K562 (cell line): ENCODE results near the gene ADAT1. TPM values are rescaled to one million over a fixed set of nuclear protein-coding genes. Genes with fewer than 3 reads are reported as not detected.
A peak's percentile ranks its signal among the peaks of the same experiment; 100 is the strongest.

Experiments
- ATAC-seq: fragments of 200-7000 bp; cut with Tn5 transposase; 3 replicates; pipeline ENCODE4 v1.9.1; 2020; ENCODE audit warnings: moderate library complexity
- BruUV-seq: library from RNA; stranded (reverse); fragments of 400-500 nt; replicated peaks from 2 replicates; lab custom pipeline; 2021; lab: Mats Ljungman, UMichigan
- CTCF ChIA-PET: fragments of 300-600 bp; formaldehyde crosslinking; extraction: SDS; loops from one replicate; lab custom pipeline; 2021; ENCODE audit warnings: low intra/inter-chr PET ratio; lab: Yijun Ruan, JAX
- POLR2A ChIA-PET: fragments of 300-600, 350-650 bp; sonication (Branson Sonifier 250); formaldehyde crosslinking; extraction: SDS; loops from one replicate; lab custom pipeline; 2021; ENCODE audit warnings: antibody characterized with exemption, inconsistent platforms; lab: Yijun Ruan, JAX
- DNase-seq, 4 experiments: peaks; one replicate each; pipeline versions ENCODE4 v3.0.0 to v3.0.0-alpha.2; 2011 to 2018; ENCODE audit warnings: low spot score in 3 of 4, mixed read lengths in 3 of 4; ENCODE audit errors: extremely low read depth in 1 of 4
- FAIRE-seq: peaks from 2 replicates; lab custom pipeline; 2011; peaks lifted over from hg19 to GRCh38; lab: Jason Lieb, UNC
- H2AFZ ChIP-seq: 2 replicates; pipeline ENCODE4 v1.6.0; 2011; ENCODE audit warnings: low read depth, low read length, control low read depth, inconsistent platforms
- H3K27ac ChIP-seq: fragments of 200-600 bp; 3 replicates; pipeline ENCODE4 v1.8.0; 2011; ENCODE audit warnings: low read depth, mild to moderate bottlenecking, control low read depth, inconsistent platforms, low read length, moderate library complexity, mixed read lengths; ENCODE audit errors: extremely low read depth
- H3K27me3 ChIP-seq, 2 experiments: fragments of 300-600 bp in 1 of 2; 2 replicates in 1 of 2; 3 replicates in 1 of 2; pipeline versions ENCODE4 v1.6.0 to v1.8.0; 2011; ENCODE audit warnings: inconsistent platforms in 2 of 2, low read length in 2 of 2, mild to moderate bottlenecking in 1 of 2, mixed read lengths in 1 of 2, moderate library complexity in 1 of 2; ENCODE audit not compliant: control insufficient read depth in 2 of 2, insufficient read depth in 2 of 2
- H3K36me3 ChIP-seq: fragments of 300-600 bp; 3 replicates; pipeline ENCODE4 v1.8.0; 2011; ENCODE audit warnings: mild to moderate bottlenecking, low read length, inconsistent platforms; ENCODE audit not compliant: control insufficient read depth, insufficient read depth
- H3K4me1 ChIP-seq, 2 experiments: fragments of 200-600 bp in 1 of 2; replicated peaks in 1 of 2; 2 replicates in 1 of 2; 3 replicates in 1 of 2; pipeline versions ENCODE4 v1.5.1 to v1.8.0; 2011; ENCODE audit warnings: inconsistent platforms in 2 of 2, low read length in 2 of 2, mild to moderate bottlenecking in 1 of 2, mixed read lengths in 1 of 2, moderate library complexity in 1 of 2; ENCODE audit not compliant: control insufficient read depth in 2 of 2, insufficient read depth in 2 of 2
- H3K4me2 ChIP-seq: 2 replicates; pipeline ENCODE4 v1.6.1; 2011; ENCODE audit warnings: low read length, control low read depth, inconsistent platforms, mixed read lengths; ENCODE audit not compliant: insufficient read depth
- H3K4me3 ChIP-seq: fragments of 200-600 bp; sonication (generic), shearing (Covaris generic); 2 replicates; pipeline ENCODE4 v1.5.1; 2016; ENCODE audit warnings: control low read depth, inconsistent platforms
- H3K79me2 ChIP-seq: fragments of 200-600 bp; 3 replicates; pipeline ENCODE4 v1.8.0; 2011; ENCODE audit warnings: low read length, inconsistent platforms; ENCODE audit not compliant: control insufficient read depth, insufficient read depth
- H3K9ac ChIP-seq, 2 experiments: 2 replicates each; pipeline versions ENCODE4 v1.6.0 to v1.6.1; 2011; ENCODE audit warnings: low read depth in 2 of 2, low read length in 2 of 2, control low read depth in 1 of 2, inconsistent platforms in 1 of 2, mild to moderate bottlenecking in 1 of 2, mixed read lengths in 1 of 2; ENCODE audit not compliant: insufficient read depth in 1 of 2
- H3K9me1 ChIP-seq: one replicate; pipeline ENCODE4 v1.6.0; 2011; ENCODE audit warnings: inconsistent platforms, mild to moderate bottlenecking, low read length, moderate library complexity; ENCODE audit not compliant: control insufficient read depth, insufficient read depth
- H3K9me3 ChIP-seq: replicated peaks from 2 replicates; pipeline ENCODE4 v1.5.1; 2011; ENCODE audit warnings: low read depth, low read length, inconsistent platforms; ENCODE audit not compliant: control insufficient read depth, insufficient read depth
- H4K20me1 ChIP-seq: replicated peaks from 2 replicates; pipeline ENCODE4 v1.6.1; 2011; ENCODE audit warnings: low read length, inconsistent platforms, mixed read lengths; ENCODE audit not compliant: control insufficient read depth, insufficient read depth
- CTCF ChIP-seq, 3 experiments: IDR thresholded peaks in 2 of 3; conservative IDR thresholded peaks in 1 of 3; 2 replicates each; pipeline ENCODE4 v1.5.1; 2011 to 2012; ENCODE audit warnings: low read length in 3 of 3, mild to moderate bottlenecking in 3 of 3, control low read depth in 2 of 3, improper control_type of control experiment in 1 of 3, inconsistent platforms in 1 of 3, low read depth in 1 of 3, mixed read lengths in 1 of 3, moderate library complexity in 1 of 3; ENCODE audit not compliant: insufficient read depth in 2 of 3
- MCM7 ChIP-seq, 2 experiments: fragments of 450-650 bp; IDR thresholded peaks; 2 replicates each; pipeline ENCODE4 v1.6.1; 2016 to 2018
- MYBL2 ChIP-seq, 2 experiments: fragments of 450-650 bp in 1 of 2; sonication (generic) in 1 of 2; formaldehyde crosslinking in 1 of 2; IDR thresholded peaks; 2 replicates each; pipeline versions ENCODE4 v1.6.1 to v1.8.1; 2017 to 2022; ENCODE audit warnings: borderline replicate concordance in 1 of 2, inconsistent platforms in 1 of 2, low read depth in 1 of 2, mild to moderate bottlenecking in 1 of 2, missing genetic modification reagents in 1 of 2, moderate library complexity in 1 of 2
- RAD21 ChIP-seq, 2 experiments: fragments of 250-450 bp in 1 of 2; fragments of 450-650 bp in 1 of 2; sonication (Bioruptor Pico) in 1 of 2; formaldehyde crosslinking in 1 of 2; IDR thresholded peaks in 1 of 2; conservative IDR thresholded peaks in 1 of 2; 2 replicates each; pipeline versions ENCODE4 v1.4.0 to v1.8.0; 2020 to 2022; ENCODE audit warnings: mild to moderate bottlenecking in 2 of 2, moderate library complexity in 1 of 2
- RBM34 ChIP-seq: fragments of 200-400 bp; formaldehyde crosslinking; IDR thresholded peaks from 2 replicates; pipeline ENCODE4 v1.6.1; 2018; ENCODE audit warnings: low read length, borderline replicate concordance; ENCODE audit not compliant: insufficient read depth
- SMARCB1 ChIP-seq: IDR thresholded peaks from 2 replicates; pipeline ENCODE4 v1.6.1; 2011; ENCODE audit warnings: improper control_type of control experiment, low read depth; ENCODE audit not compliant: insufficient read length
- ZNF449 ChIP-seq: fragments of 250-450 bp; sonication (Bioruptor Pico); IDR thresholded peaks from 2 replicates; pipeline ENCODE4 v1.8.0; 2022; ENCODE audit warnings: moderate library complexity, mild to moderate bottlenecking, inconsistent platforms
- WGBS: fragments of 100-300 bp; shearing (Covaris generic); methylation state at CpG from one replicate; pipeline ENCODE4 v1.1.6; 2016; ENCODE audit warnings: low coverage, mixed read lengths; ENCODE audit not compliant: insufficient coverage; ENCODE audit errors: missing lambda C conversion rate; 5-methylcytosine and 5-hydroxymethylcytosine counted together
- in situ Hi-C: fragments of 300-500 bp; cut with MboI; formaldehyde crosslinking; loops from 4 replicates; pipeline ENCODE4 v1.15.0; 2018; ENCODE audit warnings: inconsistent platforms, mixed read lengths
- intact Hi-C: fragments of 100-400 bp; cut with micrococcal nuclease; formaldehyde crosslinking; loops from 2 replicates; pipeline ENCODE4 v1.14.2; 2022
- polyA plus RNA-seq, 8 experiments: library from polyadenylated mRNA; depleted of rRNA in 4 of 8; stranded (reverse) in 5 of 8; unstranded in 3 of 8; fragments of >200 nt; fragmentation: Nextera tagmentation in 2 of 8; fragmentation: Illumina TruSeq in 1 of 8; extraction: Ambion mirVana in 2 of 8; extraction: Trizol in 1 of 8; gene quantifications; 2 replicates each; pipeline versions ENCODE4 v1.2.1 to v1.2.3, GENCODE V29; 2011 to 2014; ENCODE audit warnings: inconsistent platforms in 1 of 8, missing spikeins in 1 of 8
- total RNA-seq, 7 experiments: library from RNA; depleted of rRNA in 6 of 7; stranded (reverse); fragments of >200 nt in 6 of 7; fragmentation: Illumina TruSeq in 2 of 7; extraction: Trizol in 2 of 7; gene quantifications; 2 replicates each; pipeline versions ENCODE4 v1.2.1 to v1.2.3, GENCODE V29; 2011 to 2021; ENCODE audit warnings: low replicate concordance in 1 of 7

The ADAT1 gene
- total and polyA plus RNA-seq, 9 of the 15 experiments (the other 6 are each of a cell fraction or from before 2014, with no cell fraction given): 16.0 to 36.7 (median 28.2) TPM

DNA sequence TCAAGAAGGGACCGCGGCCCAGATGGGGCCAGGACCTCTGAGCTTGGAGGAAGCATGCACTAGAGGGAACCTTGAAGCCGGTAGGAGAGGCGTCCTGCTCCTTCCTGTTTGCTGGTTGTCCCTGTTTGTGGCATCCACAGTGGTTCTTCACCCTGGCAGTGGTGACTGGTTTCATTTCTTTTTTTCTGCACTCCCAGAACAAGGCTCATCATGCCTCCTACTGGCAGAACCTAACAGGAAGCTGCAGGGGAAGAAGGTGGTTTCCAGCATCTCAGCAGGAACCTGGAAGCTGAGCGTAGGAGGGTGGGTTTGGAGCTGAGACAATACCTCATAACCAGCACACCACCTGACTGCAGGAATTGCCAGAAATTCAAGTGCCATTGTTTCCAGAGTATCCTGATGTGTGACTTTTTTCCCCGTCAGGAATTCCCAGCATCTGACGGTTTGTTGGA lies 72.8 kb downstream of the ADAT1 start:
- intact Hi-C loops (no loop called here), in situ Hi-C loops (no loop called here)
- ChIA-PET CTCF (no interaction called here), POLR2A (interaction anchor here (0.7 kb wide), 1 partner anchor 96 kb away, joined by 3 read pairs; no protein-coding TSS in a partner anchor)
- Histone ChIP-seq H3K27me3 (no peaks in the 10 kb centered on the region), H3K4me2 (no peak overlapping the region), H3K27ac (no peak overlapping the region), H3K9ac (no peak overlapping the region), H3K9me1 (no peaks in the 10 kb centered on the region), H2AFZ (no peak overlapping the region), H3K9me3 (no peaks in the 10 kb centered on the region), H4K20me1 (no peaks in the 10 kb centered on the region), H3K4me3 (no peak overlapping the region), H3K79me2 (peaks cover 11% of the 10 kb centered on the region; the same call in 1 of the 3 replicates), H3K4me1 (0 out of 5 replicates have a peak, but pooled peaks cover 0 to 6% of the 10 kb centered on the region in 2 experiments), H3K36me3 (no peaks in the 10 kb centered on the region; the same call in 2 of the 3 replicates)
- DNase-seq: no peak
- no peak for FAIRE-seq
- 90% methylated on average over 7 of the region's 7 CpGs for WGBS
- TF ChIP-seq CTCF (IDR thresholded peaks at IDR 0.05 in 2 of 3, conservative IDR thresholded peaks at IDR 0.05 in 1 of 3; ENCODE audit: insufficient read depth in 2 of 3, low read depth in 1 of 3, low read length in 3 of 3) (peak; percentile 38 to 55 (median 54); a peak in 4 of 6 replicates), RAD21 (CRISPR knock-in tag; conservative IDR thresholded peaks at IDR 0.05 in 1 of 2, IDR thresholded peaks at IDR 0.05 in 1 of 2) (peak in 1 of 2 experiments; percentile 24; a peak in 1 of 4 replicates), SMARCB1 (no peak), ZNF449 (CRISPR knock-in tag) (no peak), RBM34 (no peak), MYBL2 (IDR thresholded peaks at IDR 0.05; ENCODE audit: low read depth) (no peak), MYBL2 (CRISPR knock-in tag; IDR thresholded peaks at IDR 0.05; ENCODE audit: borderline replicate concordance) (no peak), MCM7 (IDR thresholded peaks at IDR 0.05) (no peak)
- peak; percentile 43; the same call in 2 of the 3 replicates for ATAC-seq
- no TSS peak for BruUV-seq

Other genes starting within 250 kb of the ADAT1 start
Only the 7 nearest of the 11 such genes appear.
- gene CHST5, start 87.2 kb downstream of the ADAT1 start, total RNA-seq (2014; rRNA removed): not detected in 2 replicates
- not detected in 2 replicates for gene CHST5, start 87.2 kb downstream of the ADAT1 start, total RNA-seq (2014; rRNA removed; fragmentation: Illumina TruSeq; extraction: Trizol)
- gene CHST5, start 87.2 kb downstream of the ADAT1 start, total RNA-seq (2015; rRNA removed; fragmentation: Illumina TruSeq; extraction: Trizol): 0.07 TPM in 1 of 2 replicates, not detected in the other
- 0.18 and 0.20 TPM in 2 replicates for gene CHST5, start 87.2 kb downstream of the ADAT1 start, total RNA-seq (2021)
- gene CHST5, start 87.2 kb downstream of the ADAT1 start, polyA plus RNA-seq (2011; rRNA removed): 0.06 and 0.09 TPM in 2 replicates
- 0.40 TPM in 1 of 2 replicates, not detected in the other for gene CHST5, start 87.2 kb downstream of the ADAT1 start, polyA plus RNA-seq (2014; fragmentation: Illumina TruSeq; extraction: Trizol)
- not detected for gene CHST5, start 87.2 kb downstream of the ADAT1 start, polyA plus RNA-seq (2014; fragmentation: Nextera tagmentation; extraction: Ambion mirVana)
- 0.05 and 0.21 TPM in 2 replicates for gene CHST5, start 87.2 kb downstream of the ADAT1 start, polyA plus RNA-seq (2014; rRNA removed)
- gene TMEM231, start 67.0 kb downstream of the ADAT1 start, total RNA-seq (2014; rRNA removed): 9.0 and 13.0 TPM in 2 replicates
- gene TMEM231, start 67.0 kb downstream of the ADAT1 start, total RNA-seq (2014; rRNA removed; fragmentation: Illumina TruSeq; extraction: Trizol): 7.6 and 9.1 TPM in 2 replicates
- 6.8 and 7.2 TPM in 2 replicates for gene TMEM231, start 67.0 kb downstream of the ADAT1 start, total RNA-seq (2015; rRNA removed; fragmentation: Illumina TruSeq; extraction: Trizol)
- 12.6 and 13.9 TPM in 2 replicates for gene TMEM231, start 67.0 kb downstream of the ADAT1 start, total RNA-seq (2021)
- gene TMEM231, start 67.0 kb downstream of the ADAT1 start, polyA plus RNA-seq (2011; rRNA removed): 27.6 and 30.2 TPM in 2 replicates
- gene TMEM231, start 67.0 kb downstream of the ADAT1 start, polyA plus RNA-seq (2014; fragmentation: Illumina TruSeq; extraction: Trizol): 15.6 and 17.0 TPM in 2 replicates
- 1 to 10 TPM; 1.6 to 2.8 TPM for gene TMEM231, start 67.0 kb downstream of the ADAT1 start, polyA plus RNA-seq (2014; fragmentation: Nextera tagmentation; extraction: Ambion mirVana)
- 10.9 and 13.0 TPM in 2 replicates for gene TMEM231, start 67.0 kb downstream of the ADAT1 start, polyA plus RNA-seq (2014; rRNA removed)
- gene GABARAPL2, start 56.9 kb downstream of the ADAT1 start, total RNA-seq (2014; rRNA removed): 39.8 and 42.1 TPM in 2 replicates
- gene GABARAPL2, start 56.9 kb downstream of the ADAT1 start, total RNA-seq (2014; rRNA removed; fragmentation: Illumina TruSeq; extraction: Trizol): 65.5 and 81.6 TPM in 2 replicates
- 49.0 and 50.5 TPM in 2 replicates for gene GABARAPL2, start 56.9 kb downstream of the ADAT1 start, total RNA-seq (2015; rRNA removed; fragmentation: Illumina TruSeq; extraction: Trizol)
- gene GABARAPL2, start 56.9 kb downstream of the ADAT1 start, total RNA-seq (2021): 89.2 and 91.8 TPM in 2 replicates
- gene GABARAPL2, start 56.9 kb downstream of the ADAT1 start, polyA plus RNA-seq (2011; rRNA removed): 89.0 and 118 TPM in 2 replicates
- 88.2 and 94.1 TPM in 2 replicates for gene GABARAPL2, start 56.9 kb downstream of the ADAT1 start, polyA plus RNA-seq (2014; fragmentation: Illumina TruSeq; extraction: Trizol)
- gene GABARAPL2, start 56.9 kb downstream of the ADAT1 start, polyA plus RNA-seq (2014; fragmentation: Nextera tagmentation; extraction: Ambion mirVana): 100 to 1,000 TPM; 252 to 288 TPM
- gene GABARAPL2, start 56.9 kb downstream of the ADAT1 start, polyA plus RNA-seq (2014; rRNA removed): 101 and 105 TPM in 2 replicates
- gene KARS1, start 24.4 kb upstream of the ADAT1 start, total RNA-seq (2014; rRNA removed): 254 and 273 TPM in 2 replicates
- gene KARS1, start 24.4 kb upstream of the ADAT1 start, total RNA-seq (2014; rRNA removed; fragmentation: Illumina TruSeq; extraction: Trizol): 308 and 329 TPM in 2 replicates
- 289 and 304 TPM in 2 replicates for gene KARS1, start 24.4 kb upstream of the ADAT1 start, total RNA-seq (2015; rRNA removed; fragmentation: Illumina TruSeq; extraction: Trizol)
- 257 and 269 TPM in 2 replicates for gene KARS1, start 24.4 kb upstream of the ADAT1 start, total RNA-seq (2021)
- 248 and 313 TPM in 2 replicates for gene KARS1, start 24.4 kb upstream of the ADAT1 start, polyA plus RNA-seq (2011; rRNA removed)
- 351 and 386 TPM in 2 replicates for gene KARS1, start 24.4 kb upstream of the ADAT1 start, polyA plus RNA-seq (2014; fragmentation: Illumina TruSeq; extraction: Trizol)
- 100 to 1,000 TPM; 223 to 313 TPM for gene KARS1, start 24.4 kb upstream of the ADAT1 start, polyA plus RNA-seq (2014; fragmentation: Nextera tagmentation; extraction: Ambion mirVana)
- 257 and 275 TPM in 2 replicates for gene KARS1, start 24.4 kb upstream of the ADAT1 start, polyA plus RNA-seq (2014; rRNA removed)
- gene TERF2IP, start 24.5 kb upstream of the ADAT1 start, total RNA-seq (2014; rRNA removed): 47.3 and 50.0 TPM in 2 replicates
- gene TERF2IP, start 24.5 kb upstream of the ADAT1 start, total RNA-seq (2014; rRNA removed; fragmentation: Illumina TruSeq; extraction: Trizol): 47.0 and 53.2 TPM in 2 replicates
- 45.6 and 46.4 TPM in 2 replicates for gene TERF2IP, start 24.5 kb upstream of the ADAT1 start, total RNA-seq (2015; rRNA removed; fragmentation: Illumina TruSeq; extraction: Trizol)
- 44.4 and 49.7 TPM in 2 replicates for gene TERF2IP, start 24.5 kb upstream of the ADAT1 start, total RNA-seq (2021)
- gene TERF2IP, start 24.5 kb upstream of the ADAT1 start, polyA plus RNA-seq (2011; rRNA removed): 29.1 and 35.2 TPM in 2 replicates
- gene TERF2IP, start 24.5 kb upstream of the ADAT1 start, polyA plus RNA-seq (2014; fragmentation: Illumina TruSeq; extraction: Trizol): 52.9 and 64.2 TPM in 2 replicates
- 10 to 100 TPM; 14.5 to 14.8 TPM for gene TERF2IP, start 24.5 kb upstream of the ADAT1 start, polyA plus RNA-seq (2014; fragmentation: Nextera tagmentation; extraction: Ambion mirVana)
- gene TERF2IP, start 24.5 kb upstream of the ADAT1 start, polyA plus RNA-seq (2014; rRNA removed): 50.2 and 51.3 TPM in 2 replicates
- gene CPHXL2, start 53.7 kb upstream of the ADAT1 start, total RNA-seq (2014; rRNA removed): not detected in 2 replicates
- gene CPHXL2, start 53.7 kb upstream of the ADAT1 start, total RNA-seq (2014; rRNA removed; fragmentation: Illumina TruSeq; extraction: Trizol): not detected in 2 replicates
- gene CPHXL2, start 53.7 kb upstream of the ADAT1 start, total RNA-seq (2015; rRNA removed; fragmentation: Illumina TruSeq; extraction: Trizol): not detected in 2 replicates
- not detected in 2 replicates for gene CPHXL2, start 53.7 kb upstream of the ADAT1 start, total RNA-seq (2021)
- not detected in 2 replicates for gene CPHXL2, start 53.7 kb upstream of the ADAT1 start, polyA plus RNA-seq (2011; rRNA removed)
- gene CPHXL2, start 53.7 kb upstream of the ADAT1 start, polyA plus RNA-seq (2014; fragmentation: Illumina TruSeq; extraction: Trizol): not detected in 2 replicates
- gene CPHXL2, start 53.7 kb upstream of the ADAT1 start, polyA plus RNA-seq (2014; fragmentation: Nextera tagmentation; extraction: Ambion mirVana): not detected
- gene CPHXL2, start 53.7 kb upstream of the ADAT1 start, polyA plus RNA-seq (2014; rRNA removed): not detected in 2 replicates
- not detected in 2 replicates for gene DUXB, start 78.2 kb upstream of the ADAT1 start, total RNA-seq (2014; rRNA removed)
- gene DUXB, start 78.2 kb upstream of the ADAT1 start, total RNA-seq (2014; rRNA removed; fragmentation: Illumina TruSeq; extraction: Trizol): not detected in 2 replicates
- not detected in 2 replicates for gene DUXB, start 78.2 kb upstream of the ADAT1 start, total RNA-seq (2015; rRNA removed; fragmentation: Illumina TruSeq; extraction: Trizol)
- gene DUXB, start 78.2 kb upstream of the ADAT1 start, total RNA-seq (2021): not detected in 2 replicates
- not detected in 2 replicates for gene DUXB, start 78.2 kb upstream of the ADAT1 start, polyA plus RNA-seq (2011; rRNA removed)
- not detected in 2 replicates for gene DUXB, start 78.2 kb upstream of the ADAT1 start, polyA plus RNA-seq (2014; fragmentation: Illumina TruSeq; extraction: Trizol)
- not detected for gene DUXB, start 78.2 kb upstream of the ADAT1 start, polyA plus RNA-seq (2014; fragmentation: Nextera tagmentation; extraction: Ambion mirVana)
- not detected in 2 replicates for gene DUXB, start 78.2 kb upstream of the ADAT1 start, polyA plus RNA-seq (2014; rRNA removed)